ENCODE measurements around the gene RIPPLY1.

Gene RIPPLY1

DNA sequence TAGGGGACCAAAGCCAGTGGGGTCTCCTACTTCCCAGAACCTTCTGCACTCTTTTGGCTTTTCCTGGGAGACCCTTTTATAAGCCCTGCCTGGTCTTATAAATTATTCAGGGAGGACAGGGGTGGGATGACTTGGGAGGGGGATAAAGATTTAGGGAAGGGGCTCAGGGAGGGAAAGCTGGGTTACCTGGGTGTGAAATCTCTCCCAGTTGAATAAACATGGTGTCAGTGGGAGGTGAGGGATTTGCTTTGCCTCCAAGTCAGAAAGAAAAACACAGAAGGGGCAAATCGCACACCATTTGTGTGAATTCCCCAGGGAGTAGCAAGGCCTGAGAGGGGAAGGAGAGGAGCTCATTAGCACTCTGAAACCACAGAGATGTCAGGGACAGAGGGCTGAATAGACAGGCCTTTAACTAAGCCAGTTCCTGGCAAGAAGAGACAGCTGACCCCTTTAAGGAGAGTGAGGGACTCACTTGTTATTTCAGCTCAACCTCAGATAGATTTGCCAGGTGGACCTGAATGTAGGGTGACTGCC lies at the start of gene RIPPLY1:
Gene RIPPLY1, minus strand, starts transcription at position 51 of the 534 bp plus-strand sequence. CDS start 54 bp downstream, outside the sequence.
- DNase-seq (ENCODE audit: low spot score), result no peak

DNA sequence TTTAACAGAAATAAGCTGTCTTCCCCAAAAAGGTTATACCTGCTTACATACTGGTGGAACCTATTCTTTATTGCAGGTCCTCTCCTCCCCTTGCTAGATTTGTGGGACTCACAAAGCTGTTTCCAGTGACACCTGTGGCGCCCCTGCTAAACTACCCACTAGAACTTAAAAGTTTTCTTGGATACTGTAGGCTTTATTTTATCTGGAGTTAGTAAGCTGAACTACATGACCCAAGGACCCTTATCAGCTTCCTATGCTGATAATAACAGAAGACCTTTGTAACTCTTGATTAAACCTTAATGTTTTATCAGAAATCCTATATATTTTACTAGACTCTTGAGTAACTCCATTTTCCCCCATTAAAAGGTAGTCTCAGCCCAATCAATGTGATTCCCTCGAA lies 49.4 kb upstream of the RIPPLY1 start:
- DNase-seq (ENCODE audit: low spot score), result no peak

- DNase-seq (ENCODE audit: low spot score), result no peak
These were observed 48.9 kb upstream of the RIPPLY1 start for GRCh38 chrX:106952089-106952488.

GRCh38 chrX:106951230-106951629 lies 48.1 kb upstream of the RIPPLY1 start:
- DNase-seq (ENCODE audit: low spot score), result no peak

DNA sequence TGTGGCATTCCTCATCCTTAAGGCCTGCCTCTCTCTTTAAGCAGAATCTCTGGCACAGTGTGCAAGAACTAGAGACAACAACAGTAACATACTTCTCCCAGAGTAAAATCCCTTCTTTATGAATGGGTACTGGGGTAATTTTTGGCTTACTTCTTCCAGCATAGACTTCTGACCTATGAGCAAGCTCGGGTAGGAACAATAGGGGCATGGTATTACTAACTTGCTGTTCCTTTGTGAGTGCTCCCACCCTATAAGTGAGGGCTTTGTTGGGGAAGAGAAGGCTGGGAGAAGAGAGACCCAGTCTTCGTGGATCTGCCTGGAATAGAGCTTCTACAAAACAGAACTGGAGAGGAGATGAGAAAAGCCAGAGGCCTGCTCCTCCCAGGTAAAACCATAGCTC lies 47.2 kb upstream of the RIPPLY1 start:
- no peak for DNase-seq (ENCODE audit: low spot score)

DNA sequence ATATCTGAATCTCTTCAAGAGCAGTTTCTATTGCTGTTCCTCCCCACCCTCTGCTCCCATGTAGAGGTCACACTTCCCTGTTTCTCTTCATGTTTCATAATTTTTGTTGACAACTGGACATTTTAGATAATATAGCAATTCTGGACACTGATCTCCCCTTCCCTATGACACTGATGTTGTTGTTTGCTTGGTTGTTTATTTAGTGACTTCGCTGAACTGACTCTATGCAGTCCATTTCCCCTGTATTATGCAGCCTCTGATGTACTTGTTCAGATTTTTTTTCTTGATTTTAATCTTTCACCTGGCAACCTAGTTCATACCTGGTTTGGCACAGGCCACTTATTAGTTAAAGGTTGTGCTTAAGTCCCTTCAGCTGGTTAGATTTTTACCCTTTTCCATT lies 46.2 kb upstream of the RIPPLY1 start:
- no peak for DNase-seq (ENCODE audit: low spot score)

GRCh38 chrX:106948641-106949040 lies 45.5 kb upstream of the RIPPLY1 start:
- no peak for DNase-seq (ENCODE audit: low spot score)

- DNase-seq (ENCODE audit: low spot score), result no peak
These were observed 43.3 kb upstream of the RIPPLY1 start for GRCh38 chrX:106946464-106946863.

GRCh38 chrX:106940068-106940467 lies 36.9 kb upstream of the RIPPLY1 start:
- DNase-seq (ENCODE audit: low spot score), result no peak

- DNase-seq (ENCODE audit: low spot score), result no peak
These were observed 36.4 kb upstream of the RIPPLY1 start for GRCh38 chrX:106939566-106939965.

DNA sequence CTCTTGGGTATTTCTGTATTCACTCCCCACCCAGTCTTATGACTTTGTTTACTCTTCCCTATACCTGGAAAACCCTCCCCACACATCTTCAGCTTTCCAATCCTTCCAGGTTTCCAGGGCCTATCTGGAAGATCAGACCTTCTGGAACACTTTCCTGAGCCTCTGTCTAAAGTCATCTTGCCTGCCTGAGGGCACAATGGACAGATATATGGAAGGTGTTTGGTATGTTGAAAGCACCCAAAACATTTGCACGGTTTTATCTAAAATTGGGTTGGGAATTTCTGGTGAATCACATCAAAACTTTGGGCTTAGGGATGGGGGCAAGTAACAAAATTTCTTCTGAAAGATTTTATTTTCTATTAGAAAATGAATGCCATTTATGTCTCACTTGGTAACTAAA lies 33.1 kb upstream of the RIPPLY1 start:
- DNase-seq (ENCODE audit: low spot score), result no peak

- DNase-seq (ENCODE audit: low spot score), result no peak
These were observed 32.0 kb upstream of the RIPPLY1 start for GRCh38 chrX:106935175-106935574.

DNA sequence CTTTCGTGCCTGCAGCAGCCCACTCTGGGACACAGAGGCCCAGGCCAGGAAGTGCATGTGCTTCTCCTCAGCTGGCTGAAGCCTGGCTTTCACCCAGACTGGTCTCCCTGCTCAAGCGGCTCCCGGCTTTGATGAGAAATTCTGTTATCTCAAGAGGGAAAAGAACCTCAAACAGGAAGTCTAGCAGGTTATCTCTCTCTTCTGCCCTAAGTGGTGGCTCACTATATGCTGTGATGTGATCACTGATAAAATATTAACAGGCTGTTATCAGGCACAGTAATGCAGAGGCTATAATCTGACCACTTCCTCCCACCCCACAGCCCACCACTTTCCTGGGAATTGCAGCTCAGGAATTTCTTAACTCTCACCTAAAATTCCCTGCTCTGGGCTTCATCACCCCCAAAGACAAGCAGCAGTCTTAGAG lies 30.4 kb upstream of the RIPPLY1 start:
- no peak for DNase-seq (ENCODE audit: low spot score)

DNA sequence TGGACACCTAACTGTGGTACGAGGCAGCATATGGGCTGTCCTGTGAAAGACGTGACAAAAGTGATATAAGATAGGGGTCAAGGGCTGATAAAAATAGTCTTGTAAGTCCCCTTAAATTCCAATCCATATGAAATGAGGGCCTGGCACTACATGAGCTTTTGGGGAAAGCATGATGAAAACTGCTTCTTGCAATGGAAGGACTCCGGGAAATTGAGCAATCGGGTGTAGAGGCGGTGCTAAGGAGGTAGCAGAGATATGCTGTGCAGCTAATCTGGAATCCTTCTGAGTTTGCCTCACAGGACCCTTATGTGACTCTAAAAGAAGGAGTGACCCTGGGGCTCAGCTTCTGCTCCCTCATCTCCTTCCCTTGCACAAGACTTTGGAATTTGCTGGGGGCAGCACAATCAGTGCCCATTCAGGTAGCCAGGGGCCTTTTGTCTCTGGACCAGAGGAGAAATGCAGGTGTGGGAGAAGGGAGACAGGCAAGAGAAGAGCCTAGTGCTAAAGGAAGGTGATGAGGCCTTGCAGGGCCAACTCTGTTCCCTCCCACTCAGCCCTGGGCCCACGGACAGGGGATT lies 29.9 kb upstream of the RIPPLY1 start:
- DNase-seq (ENCODE audit: low spot score), result no peak

- DNase-seq (ENCODE audit: low spot score), result no peak
These were observed 29.4 kb upstream of the RIPPLY1 start for GRCh38 chrX:106932492-106932923.

- DNase-seq (ENCODE audit: low spot score), result no peak
These were observed 28.8 kb upstream of the RIPPLY1 start for GRCh38 chrX:106931831-106932491.

DNA sequence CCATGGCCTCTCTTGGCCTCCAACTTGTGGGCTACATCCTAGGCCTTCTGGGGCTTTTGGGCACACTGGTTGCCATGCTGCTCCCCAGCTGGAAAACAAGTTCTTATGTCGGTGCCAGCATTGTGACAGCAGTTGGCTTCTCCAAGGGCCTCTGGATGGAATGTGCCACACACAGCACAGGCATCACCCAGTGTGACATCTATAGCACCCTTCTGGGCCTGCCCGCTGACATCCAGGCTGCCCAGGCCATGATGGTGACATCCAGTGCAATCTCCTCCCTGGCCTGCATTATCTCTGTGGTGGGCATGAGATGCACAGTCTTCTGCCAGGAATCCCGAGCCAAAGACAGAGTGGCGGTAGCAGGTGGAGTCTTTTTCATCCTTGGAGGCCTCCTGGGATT lies 25.1 kb upstream of the RIPPLY1 start:
- no peak for DNase-seq (ENCODE audit: low spot score)

- DNase-seq (ENCODE audit: low spot score), result no peak
These were observed 24.6 kb upstream of the RIPPLY1 start for GRCh38 chrX:106927700-106928099.

- no peak for DNase-seq (ENCODE audit: low spot score)
These were observed 23.9 kb upstream of the RIPPLY1 start for GRCh38 chrX:106927023-106927422.

DNA sequence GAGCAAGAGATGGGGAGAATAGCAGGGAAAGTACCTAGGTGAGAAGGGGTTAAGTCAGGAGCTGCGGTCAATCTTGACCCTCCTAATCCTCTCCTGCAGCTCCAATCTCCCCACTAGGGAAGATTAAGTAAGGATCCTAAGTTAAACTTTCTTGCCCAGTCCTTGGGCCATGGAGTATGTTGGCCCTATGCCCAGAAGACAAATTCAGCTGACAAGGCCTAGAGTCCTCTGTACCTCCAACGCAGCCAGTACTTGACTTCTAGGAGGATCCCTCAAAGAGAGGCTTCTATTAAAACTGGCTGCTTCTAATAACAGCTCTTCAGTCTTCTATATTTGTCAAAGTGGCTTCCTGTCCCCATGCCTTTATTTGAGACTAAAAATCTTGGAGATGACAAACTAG lies 18.5 kb upstream of the RIPPLY1 start:
- no peak for DNase-seq (ENCODE audit: low spot score)

DNA sequence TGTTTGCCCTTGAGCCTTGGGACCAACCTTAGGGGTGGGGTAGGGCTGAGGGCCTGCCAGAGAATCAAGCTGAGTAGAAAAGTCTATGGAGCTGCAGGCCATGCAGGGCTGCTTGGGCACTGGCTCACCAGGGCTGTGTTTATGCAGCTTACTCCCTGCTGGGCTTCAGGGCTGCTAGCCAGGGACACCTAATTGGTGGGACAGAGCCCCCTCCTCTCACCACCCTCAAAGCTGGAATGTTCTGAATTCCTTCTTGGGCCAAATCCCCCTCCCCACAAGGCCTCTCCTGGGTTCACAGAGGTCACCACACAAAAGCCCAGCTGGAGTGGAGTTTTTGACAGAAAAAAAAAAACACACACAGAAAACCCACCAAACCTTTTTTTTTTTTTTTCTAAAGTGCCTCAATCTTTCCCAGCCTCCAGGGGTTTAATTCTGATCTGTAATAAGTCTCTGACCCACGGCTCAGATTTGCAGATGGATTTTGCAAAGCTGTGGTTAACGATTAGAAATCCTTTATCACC lies 16.9 kb upstream of the RIPPLY1 start, which contains the start of gene CLDN2:
Gene CLDN2, plus strand, starts transcription at position 471 of the 521 bp plus-strand sequence. CDS start 7,827 bp downstream, outside the sequence.
- DNase-seq (ENCODE audit: low spot score), result no peak

- DNase-seq (ENCODE audit: low spot score), result no peak
These were observed 14.8 kb upstream of the RIPPLY1 start for GRCh38 chrX:106917830-106918500.

- DNase-seq (ENCODE audit: low spot score), result no peak
These were observed 9.7 kb upstream of the RIPPLY1 start for GRCh38 chrX:106912864-106913263.

All from germinal center (tissue), 1 donor.